GF-D8 (cell line): ENCODE measurements around the gene DIP2C.
"Not testable (repeated sequence)": the region's sequence is repeated elsewhere in the genome, so short reads cannot be mapped to it uniquely, and the experiment has no call there.

Experiments
- DNase-seq: peaks from one replicate; lab custom pipeline; 2025; lab: John Stamatoyannopoulos, UW

DIP2C gene

GRCh38 chr10:657816-658350 lies 31.6 kb downstream of the DIP2C start:
- not testable (repeated sequence) for DNase-seq

GRCh38 chr10:656883-657282 lies 32.6 kb downstream of the DIP2C start:
- no peak for DNase-seq

- DNase-seq: no peak
Measured at GRCh38 chr10:655184-655583, 34.3 kb downstream of the DIP2C start.

- no peak for DNase-seq
Measured at GRCh38 chr10:654647-654996, 34.8 kb downstream of the DIP2C start.

GRCh38 chr10:653991-654646 lies 35.3 kb downstream of the DIP2C start:
- no peak for DNase-seq

GRCh38 chr10:652832-653459 lies 36.5 kb downstream of the DIP2C start:
- DNase-seq: not testable (repeated sequence)

GRCh38 chr10:652233-652632 lies 37.2 kb downstream of the DIP2C start:
- DNase-seq: no peak

- DNase-seq: no peak
Measured at GRCh38 chr10:651692-652091, 37.8 kb downstream of the DIP2C start.

- no peak for DNase-seq
Measured at GRCh38 chr10:650886-651615, 38.4 kb downstream of the DIP2C start.

- DNase-seq: no peak
Measured at GRCh38 chr10:650441-650851, 39.0 kb downstream of the DIP2C start.

- DNase-seq: no peak
Measured at GRCh38 chr10:649798-650440, 39.5 kb downstream of the DIP2C start.

- no peak for DNase-seq
Measured at GRCh38 chr10:649445-649797, 40.0 kb downstream of the DIP2C start.

GRCh38 chr10:647019-647418 lies 42.4 kb downstream of the DIP2C start:
- DNase-seq: not testable (repeated sequence)

GRCh38 chr10:646118-646524 lies 43.3 kb downstream of the DIP2C start:
- DNase-seq: no peak

- no peak for DNase-seq
Measured at GRCh38 chr10:644943-645334, 44.5 kb downstream of the DIP2C start.

- no peak for DNase-seq
Measured at GRCh38 chr10:644076-644942, 45.2 kb downstream of the DIP2C start.

GRCh38 chr10:642186-642890 lies 47.1 kb downstream of the DIP2C start:
- no peak for DNase-seq

- no peak for DNase-seq
Measured at GRCh38 chr10:641149-642010, 48.1 kb downstream of the DIP2C start.

- DNase-seq: no peak
Measured at GRCh38 chr10:640673-641045, 48.8 kb downstream of the DIP2C start.
